Measurements from ENCODE around the gene MS4A6E. TPM values are rescaled to one million over a fixed set of nuclear protein-coding genes. Genes with fewer than 3 reads are reported as not detected.

The MS4A6E gene
- total RNA-seq, 3 donors from 2014 or later, result 2.1 TPM; not detected in 2

- Histone ChIP-seq H3K27ac (no peak overlapping the region), H3K27me3 (no peaks in the 10 kb centered on the region), H3K4me3 (no peak overlapping the region), H3K4me1 (no peaks in the 10 kb centered on the region), H3K9me3 (peaks cover 12 to 15% of the 10 kb centered on the region in 2 donors), H3K36me3 (no peaks in the 10 kb centered on the region)
- TF ChIP-seq CTCF (IDR thresholded peaks at IDR 0.05) (no peak), POLR2AphosphoS5 (IDR thresholded peaks at IDR 0.05) (no peak), POLR2A (IDR thresholded peaks at IDR 0.05) (no peak)
- DNase-seq (ENCODE audit: low spot score in 2 of 2), result no peak
- intact Hi-C loops (cut with DNase I; ENCODE audit: low total_unique reads), result no loop called here
Observed at GRCh38 chr11:60316317-60316716, 10.7 kb upstream of the MS4A6E start.

- intact Hi-C loops (cut with DNase I; ENCODE audit: low total_unique reads), result no loop called here
- no peaks in the 10 kb centered on the region for H3K27me3 ChIP-seq
- H3K4me1 ChIP-seq, result no peaks in the 10 kb centered on the region
- no peak overlapping the region for H3K27ac ChIP-seq
- TF ChIP-seq POLR2AphosphoS5 (IDR thresholded peaks at IDR 0.05) (no peak), CTCF (IDR thresholded peaks at IDR 0.05) (no peak), POLR2A (IDR thresholded peaks at IDR 0.05) (no peak)
- peaks cover 12 to 18% of the 10 kb centered on the region in 2 donors for H3K9me3 ChIP-seq
- no peaks in the 10 kb centered on the region for H3K36me3 ChIP-seq
- no peak for DNase-seq (ENCODE audit: low spot score in 2 of 2)
- H3K4me3 ChIP-seq, result no peak overlapping the region
Observed at GRCh38 chr11:60318726-60319125, 8.3 kb upstream of the MS4A6E start.

GRCh38 chr11:60321051-60321450 lies 6.0 kb upstream of the MS4A6E start:
- Histone ChIP-seq H3K36me3 (no peaks in the 10 kb centered on the region), H3K27ac (no peak overlapping the region), H3K4me1 (no peaks in the 10 kb centered on the region), H3K27me3 (no peaks in the 10 kb centered on the region), H3K9me3 (peaks cover 12 to 27% of the 10 kb centered on the region in 2 donors), H3K4me3 (no peak overlapping the region)
- no peak for DNase-seq (ENCODE audit: low spot score in 2 of 2)
- intact Hi-C loops (cut with DNase I; ENCODE audit: low total_unique reads), result loop anchor here (10.0 kb wide), 1 partner anchor 466 kb away; no protein-coding TSS in a partner anchor
- TF ChIP-seq POLR2A (IDR thresholded peaks at IDR 0.05) (no peak), POLR2AphosphoS5 (IDR thresholded peaks at IDR 0.05) (no peak), CTCF (IDR thresholded peaks at IDR 0.05) (no peak)

- intact Hi-C loops (cut with DNase I; ENCODE audit: low total_unique reads), result loop anchor here (10.0 kb wide), 1 partner anchor 474 kb away; no protein-coding TSS in a partner anchor
- TF ChIP-seq CTCF (IDR thresholded peaks at IDR 0.05) (no peak), POLR2AphosphoS5 (IDR thresholded peaks at IDR 0.05) (no peak), POLR2A (IDR thresholded peaks at IDR 0.05) (no peak)
- no peak for DNase-seq (ENCODE audit: low spot score in 2 of 2)
Observed at GRCh38 chr11:60328460-60328859, 1.4 kb downstream of the MS4A6E start.

GRCh38 chr11:60332846-60333245 lies 5.8 kb downstream of the MS4A6E start:
- Histone ChIP-seq H3K9me3 (no peaks in the 10 kb centered on the region), H3K36me3 (no peaks in the 10 kb centered on the region), H3K27ac (no peak overlapping the region), H3K27me3 (no peaks in the 10 kb centered on the region), H3K4me3 (no peak overlapping the region), H3K4me1 (no peaks in the 10 kb centered on the region)
- TF ChIP-seq POLR2A (IDR thresholded peaks at IDR 0.05) (no peak), POLR2AphosphoS5 (IDR thresholded peaks at IDR 0.05) (no peak), CTCF (IDR thresholded peaks at IDR 0.05) (no peak)
- DNase-seq (ENCODE audit: low spot score in 2 of 2), result no peak
- intact Hi-C loops (cut with DNase I; ENCODE audit: low total_unique reads), result no loop called here

More at GRCh38 chr11:60328460-60328859, 1.4 kb downstream of the MS4A6E start:
- Histone ChIP-seq H3K27ac (no peak overlapping the region), H3K27me3 (no peaks in the 10 kb centered on the region), H3K9me3 (peaks cover 12 to 23% of the 10 kb centered on the region in 2 donors), H3K4me1 (no peaks in the 10 kb centered on the region), H3K4me3 (no peak overlapping the region), H3K36me3 (no peaks in the 10 kb centered on the region)

Measured in breast epithelium (tissue), 4 donors.